Skin epidermis (tissue), 12 donors: ENCODE data around the gene WNK2.
"Not testable (repeated sequence)": the region's sequence is repeated elsewhere in the genome, so short reads cannot be mapped to it uniquely, and the experiment has no call there.

Source experiments
- H3K27ac ChIP-seq, 21 experiments: fragments of 200-600 bp; sonication (generic) in 11 of 21; one replicate each; pipeline ENCODE4 v1.5.0; 2020; ENCODE audit warnings: mild to moderate bottlenecking in 3 of 21, inconsistent platforms in 2 of 21, moderate library complexity in 2 of 21
- H3K4me3 ChIP-seq, 7 experiments: fragments of 200-600 bp; sonication (generic) in 2 of 7; one replicate each; pipeline ENCODE4 v1.5.0; 2020; ENCODE audit warnings: inconsistent platforms in 2 of 7, mild to moderate bottlenecking in 2 of 7, moderate library complexity in 1 of 7

The WNK2 gene

GRCh38 chr9:93183663-93184431 is at the start of gene WNK2:
WNK2 (plus strand) TSS chr9:93184139; CDS start chr9:93184930, 791 bp downstream.
- H3K27ac ChIP-seq: peak within 1 kb of the TSS in 3 of 21 experiments; percentile 27 to 60 (median 50)
- H3K4me3 ChIP-seq: peak within 1 kb of the TSS; percentile 26 to 56 (median 39)

DNA sequence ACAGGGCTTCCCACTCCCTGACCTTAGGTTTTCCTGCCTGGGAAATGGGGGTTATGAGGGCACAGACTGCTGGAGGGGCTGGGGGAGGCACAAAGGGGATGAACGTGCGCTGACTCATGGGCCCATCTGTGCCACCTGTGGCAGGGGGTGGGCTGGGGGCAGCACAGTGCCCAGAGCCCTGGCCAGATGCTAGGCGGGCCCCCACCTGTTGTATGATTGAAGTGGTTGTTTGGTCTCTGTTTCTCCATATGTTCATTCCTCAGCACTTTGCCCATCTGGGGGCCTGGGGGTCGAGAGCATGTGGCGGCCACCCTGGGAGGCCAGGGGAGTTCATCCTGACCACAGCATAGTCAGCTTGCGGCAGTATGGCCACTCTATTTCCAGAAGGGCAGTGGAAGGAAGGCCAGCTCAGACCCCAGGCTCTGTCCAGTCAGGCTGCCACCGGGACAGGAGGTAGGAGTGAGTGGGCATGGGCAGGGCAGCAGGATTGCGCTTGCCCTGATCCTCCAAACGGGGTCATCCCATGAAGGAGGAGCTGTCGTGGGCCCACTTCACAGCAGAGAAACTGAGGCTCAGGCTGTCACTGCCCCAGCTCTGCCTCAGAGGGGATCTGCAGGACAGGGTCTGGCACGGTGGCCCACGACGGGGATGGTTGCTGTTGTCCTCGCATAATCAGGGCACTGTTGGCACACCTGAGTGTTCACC is 49.0 kb upstream of the WNK2 start:
- Histone ChIP-seq H3K4me3 (peak overlapping the region; percentile 65 to 93 (median 78)), H3K27ac (peak overlapping the region; percentile 65 to 97 (median 92))

DNA sequence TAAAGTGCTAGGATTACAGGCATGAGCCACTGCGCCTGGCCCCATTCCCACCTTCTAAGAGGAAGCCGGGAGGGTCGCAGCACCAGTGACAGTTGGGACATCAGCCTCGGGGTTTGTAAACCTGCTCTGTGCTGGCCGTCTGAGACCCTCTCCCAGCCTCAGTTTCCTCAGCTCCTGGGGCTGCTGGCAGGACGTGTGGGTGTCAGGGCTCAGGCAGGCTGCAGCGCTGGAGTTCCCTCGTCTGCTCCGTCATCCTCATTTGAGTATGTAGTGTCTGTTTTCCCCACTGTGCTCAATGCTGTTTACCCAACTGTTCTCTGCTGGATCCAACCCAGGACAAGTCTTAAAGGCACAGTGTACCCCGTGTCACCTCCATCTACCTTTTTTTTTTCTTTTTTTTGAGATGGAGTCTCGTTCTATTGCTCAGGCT is 47.9 kb upstream of the WNK2 start:
- Histone ChIP-seq H3K27ac (peak overlapping the region in 4 of 21 experiments; percentile 44 to 70 (median 58)), H3K4me3 (no peak overlapping the region)

- no peak overlapping the region for H3K4me3 ChIP-seq
- peak overlapping the region in 2 of 21 experiments; percentile 8 to 12 for H3K27ac ChIP-seq
Observed at GRCh38 chr9:93137362-93137761, 46.6 kb upstream of the WNK2 start.

GRCh38 chr9:93138171-93138764 is 45.7 kb upstream of the WNK2 start:
- no peak overlapping the region for H3K27ac ChIP-seq
- H3K4me3 ChIP-seq: no peak overlapping the region

GRCh38 chr9:93139365-93140182 is 44.4 kb upstream of the WNK2 start:
- H3K27ac ChIP-seq: peak overlapping the region in 3 of 21 experiments; percentile 10 to 54 (median 38)

DNA sequence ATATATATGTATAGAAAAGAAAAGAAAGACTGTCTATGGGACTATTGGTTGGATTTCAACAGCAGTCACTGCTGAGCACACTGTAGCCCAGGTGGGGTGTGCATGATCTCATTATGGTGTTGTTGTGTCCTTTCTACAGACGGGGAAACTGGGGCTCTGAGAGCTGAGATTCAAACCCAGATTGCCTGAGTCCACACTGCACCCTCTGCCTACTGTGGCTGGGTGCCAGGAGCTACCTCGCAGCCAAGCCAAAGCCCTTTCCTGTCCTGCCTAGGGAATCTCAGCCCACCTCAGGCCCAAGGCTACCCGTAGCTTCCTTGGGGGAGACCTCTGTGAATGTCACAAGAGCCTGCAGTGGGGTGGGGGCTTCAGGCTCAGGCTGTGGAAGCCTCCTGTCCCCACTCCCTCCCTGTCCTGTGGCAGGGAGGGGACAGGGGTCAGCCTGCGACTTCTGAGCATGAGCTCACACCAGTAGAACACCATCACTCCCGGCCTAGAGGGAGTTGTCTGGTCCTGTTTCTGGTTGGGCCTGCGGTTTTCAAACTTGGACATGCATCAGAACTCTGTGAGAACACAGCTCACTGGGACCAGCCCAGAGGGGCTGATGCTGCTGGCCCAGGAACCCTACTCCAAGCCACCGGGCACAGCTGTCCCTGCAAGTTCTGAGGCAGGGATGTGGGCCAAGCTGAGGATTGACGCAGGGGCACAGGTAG is 42.0 kb upstream of the WNK2 start:
- Histone ChIP-seq H3K4me3 (no peak overlapping the region), H3K27ac (peak overlapping the region in 4 of 21 experiments; percentile 19 to 68 (median 26))

More at GRCh38 chr9:93139365-93140182, 44.4 kb upstream of the WNK2 start:
- no peak overlapping the region for H3K4me3 ChIP-seq

GRCh38 chr9:93143830-93144530 is 40.0 kb upstream of the WNK2 start:
- H3K27ac ChIP-seq: peak overlapping the region in 17 of 21 experiments; percentile 6 to 77 (median 40)
- H3K4me3 ChIP-seq: no peak overlapping the region

GRCh38 chr9:93146696-93147095 is 37.2 kb upstream of the WNK2 start:
- H3K4me3 ChIP-seq, H3K27ac ChIP-seq: not testable (repeated sequence)

DNA sequence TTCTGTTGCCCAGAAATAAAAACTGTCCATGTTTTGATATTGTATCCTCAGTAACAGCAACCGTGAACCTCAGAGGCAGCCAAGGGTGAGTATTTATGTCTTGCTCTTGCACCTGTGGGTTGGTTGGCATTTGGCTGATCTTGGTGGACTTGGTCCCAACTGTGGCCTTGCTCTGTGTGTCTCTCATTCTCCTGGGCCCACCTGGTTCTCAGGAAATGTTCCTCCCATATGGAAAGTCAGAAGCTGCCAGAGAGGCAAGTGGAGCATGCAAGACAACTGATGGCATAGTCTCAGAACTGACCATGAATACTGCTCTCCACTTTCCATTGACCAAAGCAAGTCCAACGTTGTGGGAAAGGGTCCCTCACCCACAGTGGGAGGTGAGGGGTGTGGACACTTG is 36.3 kb upstream of the WNK2 start:
- Histone ChIP-seq H3K4me3 (no peak overlapping the region), H3K27ac (no peak overlapping the region)

GRCh38 chr9:93148721-93149120 is 35.2 kb upstream of the WNK2 start:
- peak overlapping the region in 2 of 21 experiments; percentile 20 to 59 for H3K27ac ChIP-seq
- H3K4me3 ChIP-seq: no peak overlapping the region

DNA sequence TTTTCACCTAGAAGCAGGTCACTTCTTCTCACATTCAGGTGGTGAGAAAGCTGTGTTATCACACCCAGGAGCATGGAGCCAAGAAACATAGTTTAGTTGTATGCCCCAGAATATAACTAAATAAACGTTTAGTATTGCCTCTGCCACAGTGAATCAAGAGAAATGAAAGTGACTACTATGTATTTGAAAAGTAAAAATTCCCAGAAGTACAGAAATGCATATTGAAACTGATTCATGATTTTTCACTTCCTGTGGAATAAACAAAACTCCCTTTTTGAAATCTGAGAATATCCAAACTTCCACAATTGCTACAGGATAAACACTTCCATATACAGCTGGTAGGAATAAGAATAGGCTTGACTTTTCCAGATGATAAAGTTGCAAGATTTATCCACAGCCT is 34.6 kb upstream of the WNK2 start:
- peak overlapping the region in 3 of 21 experiments; percentile 20 to 59 (median 21) for H3K27ac ChIP-seq

GRCh38 chr9:93151097-93151784 is 32.7 kb upstream of the WNK2 start:
- Histone ChIP-seq H3K27ac (no peak overlapping the region), H3K4me3 (no peak overlapping the region)

More for the DNA sequence above, 34.6 kb upstream of the WNK2 start:
- no peak overlapping the region for H3K4me3 ChIP-seq

- no peak overlapping the region for H3K27ac ChIP-seq
- H3K4me3 ChIP-seq: no peak overlapping the region
Observed at GRCh38 chr9:93154293-93154903, 29.5 kb upstream of the WNK2 start.

DNA sequence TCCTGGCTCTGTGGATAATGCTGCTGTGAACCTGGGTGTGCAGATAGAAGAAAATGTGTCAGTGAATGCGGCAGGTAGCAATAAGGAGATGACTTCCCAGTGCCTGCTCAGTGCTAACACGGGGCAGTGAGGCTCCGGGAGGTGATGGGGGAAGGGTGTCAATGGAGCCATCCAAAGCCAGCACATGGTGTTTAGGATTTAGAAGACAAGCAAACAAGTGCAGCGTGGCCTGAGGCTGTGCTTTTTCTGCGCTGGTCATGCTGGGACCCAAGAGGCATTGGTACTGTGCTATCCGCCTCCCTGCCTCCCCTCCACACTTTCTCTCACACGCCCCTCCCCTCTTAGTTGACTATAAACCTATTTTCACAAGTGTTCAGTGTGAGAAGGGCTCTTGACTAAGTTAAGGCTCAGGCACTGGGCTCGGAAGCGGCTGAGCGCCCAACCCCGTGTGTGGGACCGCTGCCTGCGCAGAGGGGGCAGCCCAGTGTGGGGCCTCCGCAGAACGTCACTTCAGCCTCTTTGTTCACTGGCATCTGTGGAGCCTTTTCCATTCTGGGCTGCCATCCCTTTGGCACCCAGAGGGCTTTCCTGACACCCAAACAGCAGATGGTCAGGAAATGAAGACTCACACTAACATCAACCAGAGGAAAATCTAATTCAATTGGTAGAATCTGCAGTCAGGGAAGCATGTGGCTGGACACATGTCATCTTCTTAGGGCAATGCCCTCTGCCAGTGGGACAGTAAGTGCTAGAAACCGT is 28.0 kb upstream of the WNK2 start:
- no peak overlapping the region for H3K27ac ChIP-seq
- H3K4me3 ChIP-seq: no peak overlapping the region

GRCh38 chr9:93156475-93157008 is 27.4 kb upstream of the WNK2 start:
- H3K27ac ChIP-seq: no peak overlapping the region
- no peak overlapping the region for H3K4me3 ChIP-seq
